Type B pancreatic cell (in vitro differentiated cells): ENCODE measurements around the gene DNAI2. TPM values are rescaled to one million over a fixed set of nuclear protein-coding genes. Genes with fewer than 3 reads are reported as not detected.

ENCODE experiments used
- DNase-seq: peaks from one replicate; pipeline ENCODE4 v3.0.0; 2021; ENCODE audit warnings: mixed read lengths; ENCODE audit not compliant: unreplicated experiment; ENCODE audit errors: extremely low spot score
- H3K27ac Mint-ChIP-seq: 2 replicates; pipeline ENCODE4 v1.8.0; 2021; ENCODE audit warnings: mild to moderate bottlenecking, mixed read lengths
- H3K27me3 Mint-ChIP-seq: 2 replicates; pipeline ENCODE4 v1.8.0; 2021; ENCODE audit warnings: mixed read lengths
- H3K36me3 Mint-ChIP-seq: 2 replicates; pipeline ENCODE4 v1.8.0; 2021; ENCODE audit warnings: mixed read lengths
- H3K4me1 Mint-ChIP-seq: one replicate; pipeline ENCODE4 v1.8.0; 2021; ENCODE audit warnings: mixed read lengths; ENCODE audit not compliant: unreplicated experiment
- H3K4me3 Mint-ChIP-seq: 2 replicates; pipeline ENCODE4 v1.8.0; 2021; ENCODE audit warnings: mild to moderate bottlenecking, mixed read lengths
- H3K9me3 Mint-ChIP-seq: 2 replicates; pipeline ENCODE4 v1.8.0; 2021; ENCODE audit warnings: mixed read lengths
- CTCF ChIP-seq: fragments of 200-600 bp; sonication (generic); conservative IDR thresholded peaks from 2 replicates; pipeline ENCODE4 v1.5.0; 2021; ENCODE audit warnings: antibody characterized with exemption, mild to moderate bottlenecking
- total RNA-seq: library from RNA; stranded (reverse); gene quantifications from 2 replicates; pipeline ENCODE4 v1.2.1, GENCODE V29; 2021; ENCODE audit warnings: low replicate concordance

The DNAI2 gene
- total RNA-seq, 1 donor from 2014 or later: 0.87 TPM

GRCh38 chr17:74328487-74328886 lies 54.5 kb downstream of the DNAI2 start:
- no peak for TF ChIP-seq CTCF
- peaks cover 16% of the 10 kb centered on the region for H3K4me1 Mint-ChIP-seq
- no peak overlapping the region for H3K27ac Mint-ChIP-seq
- peaks cover 37% of the 10 kb centered on the region for H3K27me3 Mint-ChIP-seq
- H3K9me3 Mint-ChIP-seq: no peaks in the 10 kb centered on the region
- no peaks in the 10 kb centered on the region for H3K36me3 Mint-ChIP-seq
- no peak overlapping the region for H3K4me3 Mint-ChIP-seq
- no peak for DNase-seq

GRCh38 chr17:74329378-74329777 lies 55.3 kb downstream of the DNAI2 start:
- no peak overlapping the region for H3K4me3 Mint-ChIP-seq
- peaks cover 33% of the 10 kb centered on the region for H3K27me3 Mint-ChIP-seq
- no peak for DNase-seq
- H3K36me3 Mint-ChIP-seq: no peaks in the 10 kb centered on the region
- H3K4me1 Mint-ChIP-seq: peaks cover 16% of the 10 kb centered on the region
- no peak overlapping the region for H3K27ac Mint-ChIP-seq
- no peaks in the 10 kb centered on the region for H3K9me3 Mint-ChIP-seq
- no peak for TF ChIP-seq CTCF

GRCh38 chr17:74330446-74330845 lies 56.4 kb downstream of the DNAI2 start:
- Mint-ChIP-seq H3K36me3 (no peaks in the 10 kb centered on the region), H3K27ac (no peak overlapping the region), H3K4me1 (peaks cover 16% of the 10 kb centered on the region), H3K27me3 (peaks cover 22% of the 10 kb centered on the region), H3K9me3 (no peaks in the 10 kb centered on the region), H3K4me3 (no peak overlapping the region)
- no peak for TF ChIP-seq CTCF
- no peak for DNase-seq

- H3K4me1 Mint-ChIP-seq: peaks cover 9% of the 10 kb centered on the region
- H3K27me3 Mint-ChIP-seq: peaks cover 16% of the 10 kb centered on the region
- H3K9me3 Mint-ChIP-seq: no peaks in the 10 kb centered on the region
- no peak for DNase-seq
- H3K36me3 Mint-ChIP-seq: no peaks in the 10 kb centered on the region
- no peak overlapping the region for H3K27ac Mint-ChIP-seq
- no peak overlapping the region for H3K4me3 Mint-ChIP-seq
- no peak for TF ChIP-seq CTCF
These were observed 58.1 kb downstream of the DNAI2 start for GRCh38 chr17:74332017-74332650.

- H3K9me3 Mint-ChIP-seq: no peaks in the 10 kb centered on the region
- DNase-seq: no peak
- H3K27ac Mint-ChIP-seq: no peak overlapping the region
- H3K4me1 Mint-ChIP-seq: peaks cover 9% of the 10 kb centered on the region
- no peak for TF ChIP-seq CTCF
- no peaks in the 10 kb centered on the region for H3K36me3 Mint-ChIP-seq
- peaks cover 15% of the 10 kb centered on the region for H3K27me3 Mint-ChIP-seq
- no peak overlapping the region for H3K4me3 Mint-ChIP-seq
These were observed 58.8 kb downstream of the DNAI2 start for GRCh38 chr17:74332763-74333283.
